Activated naive CD4-positive, alpha-beta T cell treated with anti-CD3 and anti-CD28 coated beads, Interleukin-2, amount 10 ng/mL, durations not matched to agents 7 days and 5 days (primary cell): ENCODE measurements around the gene SPAG7.

Experiments
- CTCF ChIA-PET: fragments of 350-600 bp; sonication (Branson Sonifier 250); formaldehyde crosslinking; loops from one replicate; lab custom pipeline; 2021; ENCODE audit warnings: antibody characterized with exemption; lab: Charles Lee
- DNase-seq: peaks from one replicate; pipeline ENCODE4 v3.0.0-alpha.2; 2020
- H3K27ac Mint-ChIP-seq: one replicate; pipeline ENCODE4 v1.8.0; 2021; ENCODE audit warnings: mild to moderate bottlenecking, moderate library complexity, mixed read lengths
- H3K27me3 Mint-ChIP-seq: one replicate; pipeline ENCODE4 v1.8.0; 2021; ENCODE audit warnings: mild to moderate bottlenecking, mixed read lengths
- H3K36me3 Mint-ChIP-seq: one replicate; pipeline ENCODE4 v1.8.0; 2021; ENCODE audit warnings: mixed read lengths
- H3K4me1 Mint-ChIP-seq: one replicate; pipeline ENCODE4 v1.8.0; 2021; ENCODE audit warnings: mixed read lengths
- H3K4me3 Mint-ChIP-seq: one replicate; pipeline ENCODE4 v1.8.0; 2021; ENCODE audit warnings: mild to moderate bottlenecking, moderate library complexity, mixed read lengths
- H3K9me3 Mint-ChIP-seq: one replicate; pipeline ENCODE4 v1.8.0; 2021; ENCODE audit warnings: mixed read lengths

Gene SPAG7

DNA sequence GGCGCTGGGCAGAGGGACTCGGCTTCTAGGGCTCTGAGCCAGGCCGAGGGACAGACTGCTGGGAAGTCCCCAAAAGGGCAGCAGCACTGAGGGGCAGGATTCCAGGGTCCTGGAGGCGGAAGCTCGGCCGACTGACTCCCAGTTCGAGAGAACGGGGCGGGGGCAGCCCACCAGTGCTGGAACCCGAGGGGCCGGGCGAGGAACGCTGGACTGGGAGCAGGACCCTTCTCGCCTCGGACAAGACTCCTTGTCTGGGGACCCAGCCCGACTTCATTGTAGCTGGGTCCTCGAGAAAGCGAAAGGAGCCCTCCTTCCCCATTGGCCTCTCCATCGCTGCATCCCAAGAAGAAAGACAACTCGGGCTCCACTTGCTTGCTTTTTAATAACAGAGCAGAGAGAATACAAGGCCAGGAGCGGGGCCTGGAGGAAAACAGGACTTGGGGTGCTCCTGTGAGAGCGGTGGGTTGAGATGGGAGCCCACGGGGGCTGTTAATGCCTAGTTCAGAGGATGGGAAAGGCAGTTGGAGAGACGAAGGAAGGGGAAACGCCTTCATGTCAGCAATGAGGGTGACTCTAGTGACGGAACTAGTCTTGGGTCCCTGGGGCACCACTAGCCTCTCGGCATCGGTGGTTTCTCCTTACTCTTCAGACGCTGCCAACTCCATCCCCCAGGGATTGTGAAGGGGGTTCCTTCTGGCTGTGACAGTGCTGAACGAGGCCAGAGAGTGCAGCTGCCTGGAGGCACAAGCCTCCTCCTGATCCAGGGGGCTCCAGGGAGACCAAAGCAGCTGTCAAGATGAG is 20.4 kb upstream of the SPAG7 start:
- Mint-ChIP-seq H3K4me3 (peak overlapping the region; percentile 83), H3K9me3 (no peaks in the 10 kb centered on the region), H3K27me3 (no peaks in the 10 kb centered on the region), H3K4me1 (peaks cover 43% of the 10 kb centered on the region), H3K27ac (peak overlapping the region; percentile 93), H3K36me3 (peaks cover 16% of the 10 kb centered on the region)
- DNase-seq = no peak
- CTCF ChIA-PET = interaction anchor here (0.9 to 3.6 kb wide), 7 partner anchors 10 to 88 kb away, joined by 3 to 17 read pairs (median 4); partner anchors contain the start of genes C17orf107, KIF1C and SLC25A11

DNA sequence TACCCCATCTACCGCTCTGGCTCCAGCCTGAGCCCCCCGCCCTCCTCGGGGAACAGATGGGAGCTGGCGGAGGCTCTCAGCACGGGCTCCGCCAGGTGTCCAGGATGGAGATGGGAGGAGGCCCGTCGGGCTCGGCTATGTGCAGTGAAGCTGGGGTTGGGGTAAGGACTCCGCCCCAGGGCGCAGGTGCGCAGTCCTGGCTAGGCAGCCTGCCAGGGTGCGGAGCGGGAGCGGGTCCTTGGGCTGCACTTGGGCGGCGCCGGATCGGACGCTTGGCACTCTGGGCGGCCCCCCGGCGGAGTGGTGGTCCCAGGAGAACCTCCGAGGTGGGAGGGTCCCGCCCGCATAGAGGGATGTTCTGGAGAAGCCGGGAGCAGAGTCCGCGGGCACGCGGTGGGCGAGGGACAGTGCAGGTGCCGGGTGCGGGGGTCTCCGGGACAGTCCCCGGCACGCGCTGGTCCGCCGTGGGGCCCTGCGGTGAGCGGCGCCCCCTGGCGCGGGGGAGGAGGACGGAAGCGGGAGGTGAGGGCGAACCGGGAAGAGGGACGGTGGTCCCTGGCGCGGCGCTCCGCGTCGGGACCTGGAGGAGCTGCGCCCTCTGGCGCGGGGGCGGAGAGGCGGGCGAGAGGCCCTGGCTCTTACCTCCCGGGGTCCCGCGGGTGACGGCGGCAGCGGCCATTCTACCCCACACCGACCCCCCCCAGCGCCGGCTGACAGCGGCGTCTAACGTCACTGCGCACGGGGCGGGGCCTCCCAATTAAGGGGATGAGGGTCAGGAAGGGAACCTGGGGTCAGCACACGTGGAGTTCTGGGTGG is 19.5 kb upstream of the SPAG7 start, which contains the start of gene CAMTA2:
Gene CAMTA2, minus strand, starts transcription at position 725 of the 816 bp plus-strand sequence. CDS start 1,453 bp downstream, outside the sequence.
- H3K4me3 Mint-ChIP-seq = peak within 1 kb of the TSS; percentile 83
- CTCF ChIA-PET = interaction anchor here (0.9 to 3.6 kb wide), 10 partner anchors 11 to 88 kb away, joined by 3 to 17 read pairs (median 4); partner anchors contain the start of genes C17orf107, KIF1C, SLC25A11 and SPAG7

DNA sequence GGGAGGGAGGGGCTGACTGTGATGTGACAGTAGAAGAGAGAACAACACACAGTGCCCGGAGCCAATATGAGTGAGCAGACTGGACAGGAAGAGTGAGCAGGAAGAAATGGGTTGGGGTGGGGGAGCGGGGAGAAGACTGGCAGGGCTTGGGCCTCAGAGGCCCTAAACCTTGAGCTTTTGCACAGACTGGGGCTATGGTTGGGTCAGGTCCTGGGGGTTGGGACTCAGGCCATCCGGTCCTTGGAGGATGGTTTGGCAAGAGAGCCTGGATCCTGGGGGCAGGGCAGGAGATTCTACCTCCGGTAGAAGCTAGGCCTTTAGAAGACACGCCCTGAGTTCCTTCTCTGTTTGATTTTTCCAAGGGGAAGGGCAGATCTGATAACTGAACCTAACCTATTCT is 18.8 kb upstream of the SPAG7 start:
- H3K27me3 Mint-ChIP-seq = no peaks in the 10 kb centered on the region
- H3K4me3 Mint-ChIP-seq = peak overlapping the region; percentile 83
- H3K27ac Mint-ChIP-seq = peak overlapping the region; percentile 93
- H3K9me3 Mint-ChIP-seq = no peaks in the 10 kb centered on the region
- H3K36me3 Mint-ChIP-seq = peaks cover 30% of the 10 kb centered on the region
- DNase-seq = no peak
- CTCF ChIA-PET = interaction anchor here (0.9 to 3.6 kb wide), 8 partner anchors 16 to 77 kb away, joined by 3 to 17 read pairs (median 6); partner anchors contain the start of genes SLC25A11 and SPAG7
- H3K4me1 Mint-ChIP-seq = peaks cover 50% of the 10 kb centered on the region

More for the DNA sequence above, 19.5 kb upstream of the SPAG7 start, which contains the start of gene CAMTA2:
- Mint-ChIP-seq H3K9me3 (no peaks in the 10 kb centered on the region), H3K4me1 (peaks cover 45% of the 10 kb centered on the region), H3K27me3 (no peaks in the 10 kb centered on the region), H3K27ac (peak within 1 kb of the TSS; percentile 93), H3K36me3 (peaks cover 23% of the 10 kb centered on the region)
- peak; percentile 94 for DNase-seq

DNA sequence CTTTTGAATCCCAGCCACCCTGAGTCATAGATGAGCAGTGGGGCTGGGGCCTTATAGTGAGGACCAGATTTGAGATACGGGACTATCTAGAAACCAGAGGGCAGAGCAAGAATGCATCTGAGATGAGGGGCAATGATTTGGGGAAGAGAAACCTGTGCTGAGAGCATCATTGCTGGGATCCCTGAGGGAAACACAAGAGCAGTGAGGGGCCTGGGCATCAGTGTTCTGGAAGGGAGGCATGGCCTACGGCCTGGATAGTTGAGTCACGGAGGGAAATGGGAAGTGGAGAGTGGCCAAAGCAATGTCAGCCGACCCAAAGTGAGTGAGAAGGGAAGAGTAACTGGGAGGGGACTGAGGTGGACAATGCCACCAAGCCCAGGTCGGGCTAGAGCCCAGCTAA is 14.7 kb upstream of the SPAG7 start:
- Mint-ChIP-seq H3K9me3 (no peaks in the 10 kb centered on the region), H3K27ac (peak overlapping the region; percentile 44), H3K27me3 (no peaks in the 10 kb centered on the region), H3K4me1 (peaks cover 47% of the 10 kb centered on the region), H3K36me3 (peaks cover 43% of the 10 kb centered on the region), H3K4me3 (no peak overlapping the region)
- CTCF ChIA-PET = interaction anchor here (0.6 to 0.9 kb wide), 4 partner anchors 12 to 1464 kb away, joined by 3 read pairs; no protein-coding TSS in a partner anchor
- no peak for DNase-seq

DNA sequence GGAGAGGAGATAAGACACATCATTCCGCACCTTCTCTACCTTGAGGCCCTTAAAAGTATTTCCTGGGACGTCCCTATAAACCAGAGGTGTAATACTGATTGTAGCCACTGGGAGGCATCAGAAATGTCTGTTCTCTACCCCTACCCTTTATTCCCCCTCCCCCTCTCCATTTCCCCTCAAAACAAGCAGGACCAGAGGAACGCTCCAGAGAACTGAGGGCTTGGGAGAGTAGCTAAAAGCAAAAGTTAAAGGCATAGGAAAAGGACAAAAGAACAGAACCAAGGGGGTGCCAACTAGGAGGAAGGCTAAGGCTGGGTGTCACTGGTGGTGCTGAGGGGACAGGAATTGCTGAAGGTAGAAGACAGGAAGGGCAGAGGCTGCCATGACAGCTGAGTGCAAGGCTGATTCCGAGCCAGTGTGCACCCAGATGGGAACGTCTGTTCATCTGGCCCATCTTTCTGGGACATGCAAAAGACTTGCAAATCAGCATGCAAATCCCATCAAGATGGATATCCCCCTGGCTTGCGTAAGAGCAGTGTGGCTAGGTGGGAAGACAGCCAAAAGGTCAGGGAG is 13.1 kb upstream of the SPAG7 start:
- Mint-ChIP-seq H3K36me3 (peaks cover 45% of the 10 kb centered on the region), H3K9me3 (no peaks in the 10 kb centered on the region), H3K27me3 (no peaks in the 10 kb centered on the region), H3K4me1 (peaks cover 34% of the 10 kb centered on the region), H3K4me3 (no peak overlapping the region), H3K27ac (peak overlapping the region; percentile 58)
- peak; percentile 66 for DNase-seq
- CTCF ChIA-PET = interaction anchor here (0.7 to 3.8 kb wide), 14 partner anchors 9 to 81 kb away, joined by 3 to 45 read pairs (median 4); partner anchors contain the start of gene SPAG7

DNA sequence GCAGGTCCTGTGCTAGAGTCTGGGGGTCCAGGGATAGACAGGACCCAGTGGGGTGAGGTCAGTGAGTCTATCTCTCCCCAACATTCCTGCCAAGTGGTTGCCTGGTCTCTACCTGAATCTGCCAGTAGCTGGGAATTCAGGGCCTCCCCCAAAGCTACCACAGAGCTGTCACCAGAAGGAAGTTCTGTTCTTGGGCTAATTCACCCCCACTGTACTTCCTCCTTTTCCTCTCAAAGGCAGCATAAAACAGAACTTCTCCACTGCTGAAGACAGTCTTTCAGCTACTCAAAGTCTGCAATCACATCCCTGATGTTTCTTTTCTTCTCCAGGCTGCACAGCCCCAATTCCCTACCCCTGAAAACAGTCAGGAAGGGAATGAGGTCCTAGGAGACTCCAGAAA is 11.1 kb upstream of the SPAG7 start:
- Mint-ChIP-seq H3K27me3 (no peaks in the 10 kb centered on the region), H3K4me1 (peaks cover 24% of the 10 kb centered on the region), H3K27ac (no peak overlapping the region), H3K9me3 (no peaks in the 10 kb centered on the region), H3K4me3 (no peak overlapping the region), H3K36me3 (peaks cover 55% of the 10 kb centered on the region)
- CTCF ChIA-PET = interaction anchor here (0.6 to 3.8 kb wide), 3 partner anchors 70 to 86 kb away, joined by 3 to 45 read pairs (median 11); no protein-coding TSS in a partner anchor
- DNase-seq = no peak

DNA sequence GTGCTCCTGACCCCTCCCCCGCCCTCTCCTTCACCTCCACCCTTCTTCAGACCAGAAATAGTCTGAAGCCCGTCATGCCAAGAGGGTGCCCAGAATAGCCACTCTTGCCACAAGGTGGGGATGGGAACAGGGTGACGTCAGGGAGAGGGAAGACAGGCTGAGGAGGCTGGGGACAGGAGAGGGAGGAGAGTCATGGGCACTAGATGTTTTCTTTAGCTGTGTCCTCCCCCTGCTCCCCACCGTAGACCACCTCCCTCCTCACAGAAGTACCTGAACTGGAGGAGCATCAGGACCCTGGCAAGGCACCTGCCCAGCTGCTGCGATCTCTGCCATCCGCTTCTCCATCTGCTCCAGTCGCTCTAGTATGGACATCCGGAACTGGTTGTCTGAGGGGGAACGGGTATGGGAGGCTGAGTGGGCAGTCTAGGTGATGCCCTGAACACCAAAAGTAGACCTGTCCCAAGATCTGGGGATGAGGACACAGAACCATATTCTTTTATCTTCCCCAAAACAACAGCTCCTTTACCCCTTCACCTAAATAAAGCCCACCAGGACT is 6.6 kb upstream of the SPAG7 start:
- CTCF ChIA-PET = interaction anchor here (1.0 to 1.7 kb wide), 2 partner anchors 65 to 89 kb away, joined by 3 to 6 read pairs; no protein-coding TSS in a partner anchor
- Mint-ChIP-seq H3K27ac (no peak overlapping the region), H3K27me3 (no peaks in the 10 kb centered on the region), H3K4me1 (peaks cover 7% of the 10 kb centered on the region), H3K4me3 (no peak overlapping the region), H3K9me3 (no peaks in the 10 kb centered on the region), H3K36me3 (peaks cover 48% of the 10 kb centered on the region)
- DNase-seq = no peak

DNA sequence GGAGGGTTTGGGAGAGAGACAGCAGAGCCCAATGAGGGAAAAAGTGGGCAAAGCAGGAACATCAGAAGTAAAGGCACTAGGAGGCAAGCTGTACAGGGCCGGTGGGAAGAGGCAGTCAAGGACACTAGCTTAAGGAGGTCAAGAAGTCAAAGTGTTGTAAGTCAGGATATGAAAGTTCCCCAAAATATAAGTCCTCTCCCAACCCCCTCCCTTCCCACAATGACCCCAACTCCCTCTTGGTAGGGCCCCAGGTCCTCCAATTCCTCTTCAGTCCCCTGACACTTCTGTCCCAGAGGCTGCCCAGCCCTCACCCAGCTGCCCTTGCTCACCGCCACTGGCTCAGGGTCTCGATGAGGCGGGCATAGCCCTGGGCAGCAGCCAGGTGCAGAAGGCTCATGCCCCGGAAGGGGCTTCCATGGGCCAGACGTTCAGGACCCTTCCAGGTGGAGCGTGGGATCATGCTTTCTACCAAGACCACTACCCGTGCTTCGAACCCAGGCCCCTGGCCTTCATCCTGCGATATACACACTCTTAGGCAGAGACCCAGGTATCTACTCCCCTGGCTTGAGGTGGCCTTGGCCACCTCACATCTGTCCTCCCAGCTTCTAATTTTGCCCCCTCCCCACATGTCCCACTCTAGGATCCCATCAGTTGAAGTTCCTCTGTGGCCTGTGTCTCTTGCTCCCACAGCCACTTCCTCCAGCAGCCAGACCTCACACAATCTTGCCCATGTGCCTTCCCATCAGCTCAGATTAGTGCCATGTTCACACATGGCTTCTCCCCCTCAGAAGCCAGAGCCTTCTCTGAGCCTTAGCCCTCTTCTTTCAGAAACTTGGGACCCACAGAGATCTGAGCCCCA is 5.9 kb upstream of the SPAG7 start:
- H3K4me1 Mint-ChIP-seq = peaks cover 7% of the 10 kb centered on the region
- H3K27ac Mint-ChIP-seq = peak overlapping the region; percentile 44
- H3K4me3 Mint-ChIP-seq = no peak overlapping the region
- CTCF ChIA-PET = interaction anchor here (1.0 kb wide), 1 partner anchor 64 kb away, joined by 3 read pairs; no protein-coding TSS in a partner anchor
- DNase-seq = no peak
- peaks cover 48% of the 10 kb centered on the region for H3K36me3 Mint-ChIP-seq
- no peaks in the 10 kb centered on the region for H3K9me3 Mint-ChIP-seq
- H3K27me3 Mint-ChIP-seq = no peaks in the 10 kb centered on the region

DNA sequence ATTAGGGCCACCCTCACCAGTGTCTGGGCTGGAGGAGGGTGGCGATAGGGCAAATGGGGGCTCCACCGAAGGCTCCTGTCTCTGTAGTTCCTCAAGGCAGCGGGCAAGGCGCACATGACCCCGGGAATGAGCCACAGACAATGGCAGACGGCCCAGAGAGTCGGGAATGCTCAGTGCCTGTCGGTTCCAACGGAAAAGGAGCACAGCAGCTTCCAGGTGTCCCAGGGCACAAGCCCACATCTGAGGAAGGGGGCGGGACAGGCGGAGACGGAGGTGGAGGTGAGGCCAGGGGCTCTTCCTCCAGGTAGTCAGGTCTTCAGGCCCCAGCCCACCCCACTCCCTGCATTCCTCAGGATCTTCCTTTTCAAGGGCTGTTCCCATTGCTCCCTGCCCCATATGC is 5.1 kb upstream of the SPAG7 start:
- Mint-ChIP-seq H3K4me1 (peaks cover 7% of the 10 kb centered on the region), H3K4me3 (no peak overlapping the region), H3K27me3 (no peaks in the 10 kb centered on the region), H3K9me3 (no peaks in the 10 kb centered on the region), H3K36me3 (peaks cover 46% of the 10 kb centered on the region), H3K27ac (no peak overlapping the region)
- DNase-seq = no peak
- CTCF ChIA-PET = no interaction called here

DNA sequence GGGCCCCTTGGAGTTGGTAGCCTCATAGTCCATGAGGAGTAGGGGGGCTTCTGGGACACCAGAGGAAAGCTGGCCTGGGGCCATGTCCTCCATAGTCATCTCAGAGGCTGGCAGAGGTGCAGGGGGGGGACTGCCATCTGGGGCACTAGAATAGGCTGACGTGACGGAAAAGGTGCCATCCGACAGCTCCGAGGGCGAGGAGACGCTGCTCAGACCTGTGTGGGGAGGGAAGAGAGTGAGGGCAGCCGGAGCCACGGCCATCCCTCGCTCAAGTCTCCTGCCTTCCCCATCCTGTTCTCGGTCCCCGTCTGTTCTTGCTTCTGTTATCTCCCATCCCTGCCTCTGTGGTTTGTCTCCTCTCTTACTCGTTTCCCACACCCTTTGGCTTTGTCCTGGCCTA is 4.7 kb upstream of the SPAG7 start:
- Mint-ChIP-seq H3K4me1 (peaks cover 7% of the 10 kb centered on the region), H3K27ac (no peak overlapping the region)
- CTCF ChIA-PET = interaction anchor here (1.0 to 4.0 kb wide), 2 partner anchors 8 to 15 kb away, joined by 4 to 17 read pairs; partner anchors contain the start of gene CAMTA2

DNA sequence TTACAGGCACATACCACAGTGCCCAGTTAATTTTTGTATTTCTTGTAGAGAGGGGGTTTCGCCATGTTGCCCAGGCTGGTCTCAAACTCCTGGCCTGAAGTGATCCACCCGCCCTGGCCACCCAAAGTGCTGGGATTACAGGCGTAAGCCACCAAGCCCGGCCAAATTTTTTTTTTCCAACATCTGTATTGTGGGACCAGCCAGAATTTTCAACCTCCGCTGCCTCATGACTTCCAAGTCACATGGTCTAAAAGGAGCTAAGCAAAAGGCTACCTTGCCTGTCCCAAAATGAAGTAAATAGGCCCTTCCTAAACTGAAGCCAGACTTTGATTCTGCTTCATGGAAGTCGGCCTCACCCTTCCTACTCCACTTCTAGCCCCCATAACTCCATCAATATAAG is 4.2 kb upstream of the SPAG7 start:
- Mint-ChIP-seq H3K36me3 (peaks cover 37% of the 10 kb centered on the region), H3K4me1 (peaks cover 7% of the 10 kb centered on the region), H3K27ac (no peak overlapping the region), H3K27me3 (no peaks in the 10 kb centered on the region), H3K4me3 (no peak overlapping the region), H3K9me3 (no peaks in the 10 kb centered on the region)
- CTCF ChIA-PET = interaction anchor here (1.0 to 4.0 kb wide), 2 partner anchors 8 to 15 kb away, joined by 4 to 17 read pairs; partner anchors contain the start of gene CAMTA2
- no peak for DNase-seq

More for the DNA sequence above, 4.7 kb upstream of the SPAG7 start:
- Mint-ChIP-seq H3K27me3 (no peaks in the 10 kb centered on the region), H3K4me3 (no peak overlapping the region), H3K9me3 (no peaks in the 10 kb centered on the region), H3K36me3 (peaks cover 42% of the 10 kb centered on the region)
- no peak for DNase-seq

DNA sequence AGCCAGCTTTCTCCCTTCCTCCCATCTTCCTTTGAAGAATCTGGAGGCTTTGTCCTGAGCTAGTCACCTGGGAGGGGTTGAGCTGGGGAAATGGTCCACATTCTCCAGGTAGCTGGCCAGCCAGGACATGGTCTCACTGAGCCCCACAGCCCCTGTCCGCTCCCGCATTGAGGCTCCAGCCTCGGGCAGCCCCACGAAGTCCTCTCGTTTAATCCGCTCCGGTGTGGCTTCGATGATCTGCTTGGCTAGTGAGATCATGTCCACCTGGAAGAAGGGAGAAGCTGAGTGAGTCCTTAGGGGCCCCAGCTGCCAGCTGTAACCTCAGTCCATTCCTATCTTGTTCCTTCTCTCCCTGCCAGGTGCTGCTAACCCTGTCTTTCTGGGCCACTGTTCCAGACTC is 2.7 kb upstream of the SPAG7 start:
- Mint-ChIP-seq H3K27ac (no peak overlapping the region), H3K9me3 (no peaks in the 10 kb centered on the region), H3K4me3 (no peak overlapping the region), H3K27me3 (no peaks in the 10 kb centered on the region), H3K4me1 (peaks cover 18% of the 10 kb centered on the region), H3K36me3 (peaks cover 42% of the 10 kb centered on the region)
- CTCF ChIA-PET = interaction anchor here (0.9 to 4.0 kb wide), 4 partner anchors 10 to 61 kb away, joined by 3 to 17 read pairs (median 5); partner anchors contain the start of gene CAMTA2
- DNase-seq = no peak
